Ramos (cell line): Measurements from ENCODE around the gene FAM227A.
"Not testable (repeated sequence)": the region's sequence is repeated elsewhere in the genome, so short reads cannot be mapped to it uniquely, and the experiment has no call there.

ENCODE experiments used
- in situ Hi-C: fragments of 300-500 bp; cut with MboI; formaldehyde crosslinking; loops from one replicate; pipeline ENCODE4 v1.14.3; 2022; ENCODE audit warnings: low sequenced_read_pairs; ENCODE audit not compliant: unreplicated experiment

The FAM227A gene

GRCh38 chr22:38613588-38613987 lies 42.6 kb downstream of the FAM227A start:
- in situ Hi-C loops = no loop called here

- in situ Hi-C loops = no loop called here
Measured at GRCh38 chr22:38612217-38613006, 43.8 kb downstream of the FAM227A start.

GRCh38 chr22:38611559-38611958 lies 44.6 kb downstream of the FAM227A start:
- in situ Hi-C loops = no loop called here

GRCh38 chr22:38610234-38610633 lies 46.0 kb downstream of the FAM227A start:
- in situ Hi-C loops = no loop called here

GRCh38 chr22:38608992-38609750 lies 47.0 kb downstream of the FAM227A start:
- in situ Hi-C loops = no loop called here

GRCh38 chr22:38607680-38608079 lies 48.5 kb downstream of the FAM227A start:
- in situ Hi-C loops = no loop called here

- in situ Hi-C loops = no loop called here
Measured at GRCh38 chr22:38602166-38602565, 54.0 kb downstream of the FAM227A start.

GRCh38 chr22:38601221-38601764 lies 54.9 kb downstream of the FAM227A start:
- in situ Hi-C loops = no loop called here

GRCh38 chr22:38599466-38599865 lies 56.7 kb downstream of the FAM227A start:
- in situ Hi-C loops = no loop called here

GRCh38 chr22:38582923-38583322 lies 73.3 kb downstream of the FAM227A start:
- in situ Hi-C loops = not testable (repeated sequence)

- in situ Hi-C loops = loop anchor here (10.0 kb wide), 1 partner anchor 164 kb away; no protein-coding TSS in a partner anchor
Measured at GRCh38 chr22:38578505-38578904, 77.7 kb downstream of the FAM227A start.

GRCh38 chr22:38572065-38572464 lies 84.1 kb downstream of the FAM227A start:
- in situ Hi-C loops = loop anchor here (10.0 kb wide), 1 partner anchor 157 kb away; no protein-coding TSS in a partner anchor

GRCh38 chr22:38570779-38571364 lies 85.3 kb downstream of the FAM227A start:
- in situ Hi-C loops = loop anchor here (10.0 kb wide), 1 partner anchor 156 kb away; no protein-coding TSS in a partner anchor

- in situ Hi-C loops = loop anchor here (10.0 kb wide), 1 partner anchor 155 kb away; no protein-coding TSS in a partner anchor
Measured at GRCh38 chr22:38569972-38570778, 86.0 kb downstream of the FAM227A start, which contains the start of gene DMC1. Gene DMC1, minus strand, starts transcription at chr22:38570183. Its CDS starts 1,927 bp downstream, at chr22:38568256.

- in situ Hi-C loops = no loop called here
Measured at GRCh38 chr22:38569181-38569971, 86.8 kb downstream of the FAM227A start.

GRCh38 chr22:38567531-38568285 lies 88.5 kb downstream of the FAM227A start:
- in situ Hi-C loops = no loop called here

GRCh38 chr22:38566726-38567504 lies 89.3 kb downstream of the FAM227A start:
- in situ Hi-C loops = no loop called here
